Suprapubic skin (tissue), 4 donors: ENCODE measurements around the gene FBXO48.

ENCODE experiments used
- POLR2A ChIP-seq, 2 donors: fragments of 450-650 bp; IDR thresholded peaks; one replicate each; pipeline ENCODE4 v1.6.1; 2017; ENCODE audit warnings: antibody characterized with exemption in 2 of 2, mild to moderate bottlenecking in 2 of 2, moderate library complexity in 2 of 2
- POLR2AphosphoS5 ChIP-seq, 3 donors: sonication (generic); formaldehyde crosslinking; IDR thresholded peaks; one replicate each; pipeline ENCODE4 v1.6.1; 2017; ENCODE audit warnings: antibody characterized with exemption in 3 of 3
- TF ChIP-seq, protein P1 (sequence below), 2 donors: fragments of 200-600 bp in 1 of 2; fragments of 450-650 bp in 1 of 2; sonication (generic) in 1 of 2; IDR thresholded peaks; one replicate each; pipeline ENCODE4 v1.5.1; 2016 to 2019; ENCODE audit warnings: antibody characterized with exemption in 2 of 2, mild to moderate bottlenecking in 1 of 2, moderate library complexity in 1 of 2

DNA sequence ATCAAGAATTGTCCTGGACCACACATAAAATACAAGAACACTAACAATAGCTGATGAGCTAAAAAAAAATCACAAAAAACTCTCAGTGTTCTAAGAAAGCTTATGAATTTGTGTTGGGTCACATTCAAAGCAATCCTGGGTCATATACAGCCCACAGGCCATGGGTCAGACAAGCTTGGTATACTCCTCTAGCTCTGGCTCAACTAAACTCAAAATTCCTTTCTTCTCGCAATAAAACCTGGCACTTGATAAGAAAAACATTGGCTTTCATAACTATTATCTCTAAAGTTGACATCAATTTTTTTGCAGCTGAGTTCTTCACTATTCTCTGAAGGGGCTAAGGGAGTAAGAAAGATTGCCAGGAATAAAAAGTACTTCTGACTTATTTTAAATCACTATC, 38.3 kb downstream of the FBXO48 start:
- TF ChIP-seq, protein P1, sequence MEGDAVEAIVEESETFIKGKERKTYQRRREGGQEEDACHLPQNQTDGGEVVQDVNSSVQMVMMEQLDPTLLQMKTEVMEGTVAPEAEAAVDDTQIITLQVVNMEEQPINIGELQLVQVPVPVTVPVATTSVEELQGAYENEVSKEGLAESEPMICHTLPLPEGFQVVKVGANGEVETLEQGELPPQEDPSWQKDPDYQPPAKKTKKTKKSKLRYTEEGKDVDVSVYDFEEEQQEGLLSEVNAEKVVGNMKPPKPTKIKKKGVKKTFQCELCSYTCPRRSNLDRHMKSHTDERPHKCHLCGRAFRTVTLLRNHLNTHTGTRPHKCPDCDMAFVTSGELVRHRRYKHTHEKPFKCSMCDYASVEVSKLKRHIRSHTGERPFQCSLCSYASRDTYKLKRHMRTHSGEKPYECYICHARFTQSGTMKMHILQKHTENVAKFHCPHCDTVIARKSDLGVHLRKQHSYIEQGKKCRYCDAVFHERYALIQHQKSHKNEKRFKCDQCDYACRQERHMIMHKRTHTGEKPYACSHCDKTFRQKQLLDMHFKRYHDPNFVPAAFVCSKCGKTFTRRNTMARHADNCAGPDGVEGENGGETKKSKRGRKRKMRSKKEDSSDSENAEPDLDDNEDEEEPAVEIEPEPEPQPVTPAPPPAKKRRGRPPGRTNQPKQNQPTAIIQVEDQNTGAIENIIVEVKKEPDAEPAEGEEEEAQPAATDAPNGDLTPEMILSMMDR (IDR thresholded peaks at IDR 0.05), result no peak
- TF ChIP-seq POLR2A (IDR thresholded peaks at IDR 0.05), result no peak
- no peak for TF ChIP-seq POLR2AphosphoS5 (IDR thresholded peaks at IDR 0.05)
